ENCODE results near the gene MBNL2.

MBNL2 gene

GRCh38 chr13:97276862-97277269, 54.7 kb downstream of the MBNL2 start:
- peak; percentile 96 for FAIRE-seq

- FAIRE-seq: peak; percentile 70
Observed at GRCh38 chr13:97278435-97279411, 56.6 kb downstream of the MBNL2 start.

- FAIRE-seq: peak; percentile 92
Observed at GRCh38 chr13:97279913-97280312, 57.8 kb downstream of the MBNL2 start.

- FAIRE-seq: no peak
Observed at GRCh38 chr13:97280478-97280877, 58.3 kb downstream of the MBNL2 start.

- FAIRE-seq: no peak
Observed at GRCh38 chr13:97281028-97281427, 58.9 kb downstream of the MBNL2 start.

- peak; percentile 80 for FAIRE-seq
Observed at GRCh38 chr13:97282705-97283104, 60.6 kb downstream of the MBNL2 start.

- no peak for FAIRE-seq
Observed at GRCh38 chr13:97283888-97284287, 61.8 kb downstream of the MBNL2 start.

GRCh38 chr13:97284558-97284957, 62.4 kb downstream of the MBNL2 start:
- peak; percentile 71 for FAIRE-seq

GRCh38 chr13:97285221-97285955, 63.3 kb downstream of the MBNL2 start:
- no peak for FAIRE-seq

- no peak for FAIRE-seq
Observed at GRCh38 chr13:97286317-97287046, 64.3 kb downstream of the MBNL2 start.

GRCh38 chr13:97287047-97287383, 64.9 kb downstream of the MBNL2 start:
- FAIRE-seq: no peak

- no peak for FAIRE-seq
Observed at GRCh38 chr13:97288486-97288900, 66.4 kb downstream of the MBNL2 start.

- FAIRE-seq: peak; percentile 19
Observed at GRCh38 chr13:97289514-97290298, 67.6 kb downstream of the MBNL2 start.

GRCh38 chr13:97295283-97296182, 73.4 kb downstream of the MBNL2 start:
- FAIRE-seq: peak; percentile 98

- FAIRE-seq: no peak
Observed at GRCh38 chr13:97296740-97297139, 74.6 kb downstream of the MBNL2 start.

GRCh38 chr13:97298816-97299215, 76.7 kb downstream of the MBNL2 start:
- FAIRE-seq: no peak

GRCh38 chr13:97300871-97301270, 78.7 kb downstream of the MBNL2 start:
- FAIRE-seq: no peak

GRCh38 chr13:97301382-97302095, 79.4 kb downstream of the MBNL2 start:
- FAIRE-seq: no peak

- FAIRE-seq: no peak
Observed at GRCh38 chr13:97302611-97303010, 80.5 kb downstream of the MBNL2 start.

- FAIRE-seq: no peak
Observed at GRCh38 chr13:97306106-97306505, 84.0 kb downstream of the MBNL2 start.

GRCh38 chr13:97306645-97307044, 84.5 kb downstream of the MBNL2 start:
- no peak for FAIRE-seq
